Right renal cortex interstitium (tissue), 3 donors: ENCODE measurements around the gene CARD19. TPM values are rescaled to one million over a fixed set of nuclear protein-coding genes. Genes with fewer than 3 reads are reported as not detected.

Source experiments
- DNase-seq, 3 donors: peaks; one replicate each; pipeline ENCODE4 v3.0.0-alpha.2; 2013; ENCODE audit warnings: low read depth in 3 of 3, low spot score in 2 of 3
- polyA plus RNA-seq, 3 donors: library from polyadenylated mRNA; unstranded; fragments of 120-200 nt; gene quantifications; one replicate each; pipeline ENCODE4 v1.2.1, GENCODE V29; 2013; ENCODE audit not compliant: insufficient read length in 3 of 3

CARD19 gene, protein sequence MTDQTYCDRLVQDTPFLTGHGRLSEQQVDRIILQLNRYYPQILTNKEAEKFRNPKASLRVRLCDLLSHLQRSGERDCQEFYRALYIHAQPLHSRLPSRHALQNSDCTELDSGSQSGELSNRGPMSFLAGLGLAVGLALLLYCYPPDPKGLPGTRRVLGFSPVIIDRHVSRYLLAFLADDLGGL
- polyA plus RNA-seq: 10 to 100 TPM; 14.8 to 18.0 (median 15.5) TPM

DNA sequence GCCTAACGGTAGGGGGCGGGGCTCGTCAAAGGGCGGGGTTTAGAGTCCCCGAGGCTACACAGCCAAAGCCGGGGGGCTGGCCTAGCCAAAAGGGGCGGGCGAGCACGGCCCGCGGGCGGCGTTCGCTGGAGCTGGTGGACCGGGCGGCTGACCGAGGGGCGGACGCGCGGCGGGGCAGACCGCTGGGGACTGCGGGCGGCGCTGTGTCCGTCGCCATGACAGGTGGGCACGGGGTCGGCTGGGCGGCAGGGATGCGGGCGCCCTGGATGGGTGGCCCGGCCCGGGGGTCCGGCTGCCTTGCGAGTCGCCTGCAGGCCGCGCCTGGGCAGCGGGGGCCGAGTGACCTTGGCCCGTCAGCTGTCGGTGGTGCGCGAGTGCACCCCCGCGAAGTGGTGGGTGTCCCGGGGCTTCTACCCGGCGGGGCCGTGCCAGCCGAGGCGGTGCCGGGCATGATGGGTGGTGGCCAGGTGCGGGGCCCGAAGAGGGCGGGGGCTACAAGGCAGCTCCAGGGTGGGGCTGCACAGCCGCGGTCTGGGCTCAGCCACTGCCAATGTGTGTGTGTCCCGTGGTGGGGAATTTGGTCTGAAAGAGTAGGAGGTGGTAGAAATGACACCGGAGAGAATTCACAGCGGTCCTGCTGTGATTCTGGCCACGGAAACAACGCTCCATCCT, at the start of gene CARD19:
CARD19 (plus strand) TSS at position 87 of the 672 bp plus-strand sequence; CDS start at position 216, 129 bp downstream.
- DNase-seq: no peak

DNA sequence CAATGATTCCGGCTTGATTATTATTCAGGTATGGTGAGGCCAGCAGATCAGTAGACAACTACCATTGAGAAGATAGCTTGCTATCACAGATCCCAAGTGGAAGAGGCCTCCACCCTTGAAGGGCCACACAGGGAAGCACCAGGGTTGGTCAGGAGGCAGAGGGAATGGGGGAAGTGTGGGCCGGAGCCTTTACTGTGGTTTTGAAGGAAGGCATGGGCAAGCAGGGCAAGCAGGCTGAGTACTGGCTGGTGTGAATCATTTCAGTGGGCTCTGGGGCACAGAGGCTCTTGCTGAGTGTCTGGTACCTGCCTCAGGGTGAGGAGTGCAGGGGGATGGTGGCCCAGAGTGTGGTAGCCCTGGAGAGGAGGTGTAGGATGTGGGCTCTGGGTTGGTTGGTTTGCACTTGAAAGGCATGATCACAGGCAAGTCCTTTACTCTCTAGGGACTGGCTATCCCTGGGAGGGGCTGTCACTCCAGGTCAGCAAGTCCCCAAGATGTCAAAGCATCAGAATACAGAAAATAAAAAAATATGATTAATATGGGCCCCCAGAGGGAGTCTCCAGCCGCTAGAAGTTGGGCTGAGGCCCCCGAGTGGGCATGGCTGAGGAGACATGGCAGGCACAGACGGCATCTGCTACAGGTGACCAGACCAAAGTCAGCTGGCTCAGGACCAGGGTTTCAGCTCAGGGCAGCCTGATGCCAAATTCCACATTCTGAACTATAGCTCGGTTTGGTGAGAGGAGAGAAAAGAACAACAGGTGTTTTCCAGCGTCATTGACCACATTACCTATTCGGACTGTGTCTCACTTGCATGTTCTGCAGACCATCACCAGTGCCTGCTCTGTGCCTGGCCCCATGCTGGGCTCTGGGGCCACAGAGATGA, 47.2 kb upstream of the CARD19 start:
- no peak for DNase-seq

DNA sequence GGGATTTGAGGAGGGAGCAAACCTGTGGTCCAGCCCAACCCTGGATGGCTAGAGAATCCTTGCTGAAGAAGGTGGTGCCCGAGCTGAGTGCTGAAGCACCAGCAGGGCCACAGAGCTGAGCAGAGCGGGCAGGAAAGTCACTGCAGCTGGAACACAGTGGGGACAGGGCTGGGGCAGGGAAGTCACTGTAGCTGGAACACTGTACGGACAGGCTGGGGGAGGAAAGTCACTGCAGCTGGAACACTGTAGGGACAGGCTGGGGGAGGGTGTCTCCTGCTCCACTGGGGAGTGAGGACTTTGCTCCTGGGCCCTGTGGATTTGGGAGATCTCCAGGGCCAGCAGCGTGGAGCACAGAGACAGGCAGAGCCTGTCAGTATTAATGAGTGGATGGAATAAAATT, 46.5 kb upstream of the CARD19 start:
- DNase-seq: no peak

DNA sequence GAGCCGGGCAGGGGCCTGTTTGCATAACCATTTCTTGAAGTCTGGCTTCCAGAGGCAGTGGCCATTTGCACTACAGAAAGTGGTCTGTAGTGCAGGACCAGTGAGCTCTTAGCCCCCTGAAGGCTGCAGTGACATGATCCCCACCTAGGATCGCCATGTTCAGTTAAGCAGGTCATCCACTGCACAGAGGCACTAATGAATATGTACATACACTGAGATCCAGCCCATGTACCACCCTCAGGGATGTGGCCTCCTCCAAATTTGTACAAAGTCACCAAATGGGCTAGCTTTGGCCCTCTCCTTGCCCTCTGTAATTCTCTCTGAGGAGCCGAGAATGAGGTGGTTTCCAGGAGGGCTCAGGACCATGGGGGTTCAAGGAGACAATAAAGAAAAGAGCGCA, 45.8 kb upstream of the CARD19 start:
- no peak for DNase-seq

DNA sequence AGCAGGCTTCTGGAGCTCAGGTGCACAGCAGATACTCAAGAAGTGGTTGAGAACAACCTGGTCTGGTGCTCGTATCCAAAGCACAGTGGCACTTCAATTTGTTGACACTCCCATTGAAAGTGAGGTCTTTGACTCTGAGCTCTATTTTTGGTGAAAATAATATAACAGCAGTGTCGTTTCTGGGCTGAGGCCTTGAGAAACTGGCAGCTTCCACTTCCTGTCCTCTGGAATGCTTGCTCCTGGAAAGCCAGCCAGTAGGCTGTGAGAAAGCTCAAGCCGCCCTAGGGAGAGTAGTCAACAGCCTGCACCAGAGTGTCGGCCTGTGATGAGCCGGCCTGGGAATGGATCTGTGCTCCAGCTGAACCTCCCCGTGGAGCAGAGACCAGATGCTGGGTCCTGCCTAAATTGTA, 44.3 kb upstream of the CARD19 start:
- no peak for DNase-seq

DNA sequence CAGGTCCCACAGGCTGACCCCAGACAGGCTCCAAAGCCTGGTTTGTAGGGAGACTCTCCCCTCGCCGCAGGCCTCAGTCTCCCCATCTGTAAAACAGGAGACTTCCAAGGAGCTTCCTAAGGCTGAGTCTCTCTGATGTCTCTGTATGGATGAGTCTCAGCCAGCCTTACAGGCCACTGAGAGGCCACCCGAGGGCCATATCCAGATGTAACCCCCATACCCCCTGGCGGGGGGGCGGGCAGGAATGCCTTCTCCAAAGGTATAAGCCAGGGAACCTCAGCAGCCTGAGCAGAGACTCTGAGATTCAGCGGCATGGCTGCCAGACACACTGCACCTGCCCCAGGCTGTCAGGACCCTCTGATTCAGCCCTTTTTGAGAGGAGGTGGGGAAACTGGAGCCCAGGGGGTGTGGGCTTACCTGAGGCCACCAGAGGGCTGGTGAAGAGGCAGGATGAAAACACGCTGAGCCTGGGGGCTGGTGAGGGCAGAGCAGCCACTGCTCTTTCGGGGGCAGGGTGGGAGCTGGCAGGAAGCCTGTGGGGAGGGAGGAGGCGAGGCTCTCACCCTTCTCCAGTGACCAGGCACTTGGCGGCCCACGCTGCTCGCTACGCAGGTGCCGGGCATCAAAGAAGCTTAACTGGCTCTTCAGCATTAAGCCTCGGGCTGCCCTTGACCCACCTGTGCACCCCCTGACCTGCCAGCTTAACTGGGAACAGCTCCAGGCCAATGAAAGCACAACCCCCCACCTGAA, 43.1 kb upstream of the CARD19 start:
- no peak for DNase-seq

DNA sequence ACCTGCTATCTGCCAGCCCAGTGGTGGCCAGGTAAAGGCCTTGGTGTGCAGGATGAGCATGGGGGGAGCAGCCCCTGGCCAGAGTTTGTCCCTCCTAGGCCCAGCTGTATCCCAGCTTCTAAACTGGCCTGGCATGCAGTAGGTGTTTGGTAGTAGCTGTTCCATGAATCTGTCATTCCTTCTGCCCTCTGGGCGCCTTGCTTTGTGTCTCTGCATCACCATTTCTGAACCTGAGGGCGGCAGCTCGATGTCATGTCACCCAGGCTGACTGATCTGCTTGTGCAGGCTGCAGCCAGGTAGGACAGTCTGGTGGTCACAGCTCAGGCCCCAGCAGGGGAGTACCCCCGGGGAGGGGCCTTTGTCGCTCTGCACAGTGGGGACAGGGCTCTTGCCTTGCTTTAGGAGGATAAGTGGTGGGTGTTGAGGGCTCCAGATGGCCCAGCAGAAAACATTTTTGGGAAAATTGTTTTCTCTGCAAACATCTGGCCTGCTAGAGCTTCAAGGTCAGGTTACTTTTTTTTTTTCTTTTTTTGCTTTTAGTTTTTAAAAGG, 42.2 kb upstream of the CARD19 start:
- no peak for DNase-seq

DNA sequence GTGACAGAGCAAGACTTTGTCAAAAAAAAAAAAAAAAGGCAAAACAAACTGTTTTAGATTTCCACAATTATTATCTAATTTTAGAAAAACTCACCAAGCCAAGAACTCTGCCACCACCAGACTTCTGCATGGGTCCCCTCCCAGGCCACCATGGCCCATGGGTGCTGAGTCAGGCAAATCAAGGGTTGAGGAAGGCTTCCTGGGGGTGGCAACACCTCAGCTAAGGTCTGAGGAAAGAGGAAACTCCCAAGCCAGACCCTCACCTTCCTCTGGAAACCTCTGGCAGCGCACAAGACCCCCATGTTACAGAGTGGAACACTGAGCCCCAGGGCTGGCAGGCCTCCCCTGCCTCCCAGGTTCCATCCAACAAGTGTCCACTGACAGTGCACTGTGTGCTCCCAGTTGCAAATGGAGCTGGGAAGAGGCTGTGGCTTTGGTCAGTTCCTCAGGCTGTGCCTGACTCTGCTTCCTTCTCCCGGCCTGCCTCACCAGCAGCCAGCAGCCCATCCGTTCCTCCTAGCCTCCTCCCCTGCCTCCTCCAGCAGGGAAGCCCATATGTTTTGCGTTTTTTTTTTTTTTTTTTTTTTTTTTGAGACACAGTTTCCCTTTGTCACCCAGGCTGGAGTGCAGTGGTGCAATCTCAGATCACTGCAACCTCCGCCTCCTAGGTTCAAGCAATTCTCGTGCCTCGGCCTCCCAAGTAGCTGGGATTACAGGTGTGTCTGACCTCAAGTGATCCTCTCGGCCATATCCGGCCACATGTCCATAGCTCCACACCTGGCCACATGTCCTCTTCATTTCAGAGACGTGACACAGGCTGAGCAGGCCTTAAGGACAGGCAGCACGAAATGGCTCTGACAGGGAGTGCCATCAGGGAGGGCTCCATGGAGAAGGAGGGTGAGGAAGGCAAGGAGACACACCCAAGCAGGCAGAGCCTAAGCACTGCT, 41.0 kb upstream of the CARD19 start:
- no peak for DNase-seq

DNA sequence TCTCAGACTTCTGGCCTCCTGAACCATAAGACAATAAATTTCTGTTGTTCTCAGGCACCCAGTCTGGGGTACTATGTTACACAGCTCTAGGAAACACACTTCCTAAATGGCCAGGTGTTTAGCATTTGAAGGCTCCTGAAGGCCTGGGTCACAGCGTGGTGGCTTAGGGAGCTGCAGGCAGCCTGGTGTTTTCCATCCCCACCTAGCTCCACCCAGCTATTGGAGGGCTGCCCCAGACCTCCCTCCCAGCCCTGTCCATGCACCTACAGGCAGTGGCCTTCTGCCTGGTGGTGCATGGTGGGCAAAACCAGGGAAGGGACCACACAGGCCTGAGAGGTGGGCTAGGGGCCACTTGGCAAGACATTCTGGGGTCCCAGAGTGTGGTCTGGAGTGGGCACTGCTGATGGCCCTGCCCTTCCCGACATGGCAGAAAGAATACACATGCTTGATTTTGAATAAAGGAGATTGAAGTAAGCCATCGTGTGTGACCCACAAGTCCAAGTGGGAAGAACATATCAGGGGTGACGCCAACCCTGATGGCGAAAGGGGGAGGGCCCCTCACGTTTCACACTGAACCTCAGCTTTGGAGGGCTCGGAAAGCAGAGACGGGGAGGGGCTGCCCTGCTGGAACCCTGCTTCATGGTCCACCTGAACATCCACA, 38.8 kb upstream of the CARD19 start:
- DNase-seq: no peak

DNA sequence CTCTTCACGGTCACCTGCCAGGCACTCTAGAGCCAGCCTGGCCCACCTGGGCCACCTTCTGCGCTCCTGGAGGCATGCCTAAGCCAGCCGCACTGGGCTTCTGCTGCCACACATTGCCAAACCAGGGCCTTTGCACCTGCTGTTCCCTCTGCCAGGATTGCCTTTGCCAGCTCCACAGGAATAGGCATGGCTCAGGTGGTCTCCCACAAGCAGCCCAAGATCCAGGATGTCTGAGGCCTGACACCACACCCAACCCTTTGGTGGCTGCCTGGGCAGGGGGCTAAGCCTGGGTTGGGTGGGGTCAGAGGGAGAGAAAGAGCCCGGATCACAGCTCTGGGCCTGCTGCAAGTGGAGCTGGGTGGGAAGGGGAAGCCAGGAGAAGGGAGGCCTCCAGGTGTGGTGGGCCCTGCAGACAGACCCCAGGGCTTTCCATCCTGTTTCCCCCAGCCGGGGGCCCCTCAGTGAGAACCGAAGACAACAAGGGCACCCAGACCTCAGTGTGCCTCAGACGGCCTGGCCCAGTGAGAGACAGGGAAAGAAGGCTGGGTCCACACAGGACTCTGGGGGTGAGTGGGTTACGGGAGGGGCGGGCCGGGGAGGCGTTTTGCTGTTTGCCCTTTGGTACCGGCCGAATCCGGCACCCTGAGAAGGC, 38.2 kb upstream of the CARD19 start:
- no peak for DNase-seq

DNA sequence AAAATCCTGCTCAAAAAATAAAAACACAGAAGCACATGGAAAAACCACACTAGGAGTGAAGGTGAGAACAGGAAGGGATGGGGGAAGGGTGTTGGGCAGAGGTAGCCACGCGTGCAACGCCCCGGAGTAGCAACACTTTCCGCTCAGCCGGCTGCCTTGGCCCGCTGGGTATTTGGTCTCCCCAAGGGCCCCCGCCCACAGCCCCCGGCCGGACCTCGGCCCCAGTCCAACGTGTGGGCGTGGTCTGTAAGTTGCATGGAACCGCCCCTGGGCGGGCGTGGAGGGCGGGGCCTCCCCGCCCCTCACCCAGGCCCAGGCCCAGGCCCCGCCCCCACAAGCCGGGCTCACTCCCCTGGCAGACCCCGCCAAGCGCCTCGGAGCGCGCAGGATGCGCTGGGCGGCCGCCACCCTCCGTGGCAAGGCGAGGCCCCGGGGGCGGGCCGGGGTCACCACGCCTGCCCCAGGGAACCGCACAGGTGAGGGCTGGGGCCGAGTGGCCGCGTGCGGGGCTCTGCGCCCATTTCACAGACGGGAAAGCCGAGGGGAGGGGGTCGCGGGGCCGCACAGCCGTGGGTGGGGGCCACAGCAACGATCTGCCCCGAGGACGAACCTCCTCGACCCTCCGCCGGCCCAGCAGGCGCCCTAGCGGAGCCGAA, 37.5 kb upstream of the CARD19 start, which contains the start of gene SUSD3:
SUSD3 (plus strand) TSS at position 347 of the 656 bp plus-strand sequence; CDS start at position 389, 42 bp downstream.
- peak in 2 of 3 donors; percentile 56 to 71 for DNase-seq

DNA sequence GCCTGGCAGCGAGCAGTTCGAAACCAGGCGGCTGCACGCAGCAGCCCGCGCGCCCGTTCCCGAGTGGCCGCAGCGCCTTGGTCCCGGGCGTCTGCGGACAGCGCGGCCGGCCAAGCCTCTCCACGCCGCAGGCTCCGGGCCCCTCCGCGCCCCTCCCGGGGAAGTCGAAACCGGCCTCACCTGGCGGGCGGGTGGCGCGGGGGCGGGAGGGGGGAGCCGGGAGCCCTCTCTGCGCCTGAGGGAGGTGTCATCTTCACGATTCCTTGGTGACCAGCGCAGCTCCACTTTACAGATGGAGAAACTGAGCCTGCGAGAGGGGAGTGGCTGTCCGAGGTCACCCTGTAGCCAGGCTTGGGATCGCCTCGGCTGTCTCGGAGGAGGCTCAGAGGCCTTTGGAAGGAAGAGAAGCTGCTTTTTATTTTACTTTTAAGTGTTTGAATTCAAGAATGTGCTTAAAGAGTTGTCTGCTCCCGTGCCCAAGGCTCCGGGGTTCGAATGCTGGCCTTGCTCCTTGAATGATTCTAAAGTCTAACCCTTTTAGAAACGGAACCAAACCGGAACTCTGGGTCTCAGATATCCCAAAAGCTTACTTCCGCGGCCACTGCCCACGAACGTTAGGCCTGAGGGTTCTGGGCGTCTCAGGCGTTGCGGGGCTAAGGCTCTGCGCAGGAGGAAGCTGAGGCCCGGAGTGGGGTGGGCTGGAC, 36.9 kb upstream of the CARD19 start:
- DNase-seq: no peak

DNA sequence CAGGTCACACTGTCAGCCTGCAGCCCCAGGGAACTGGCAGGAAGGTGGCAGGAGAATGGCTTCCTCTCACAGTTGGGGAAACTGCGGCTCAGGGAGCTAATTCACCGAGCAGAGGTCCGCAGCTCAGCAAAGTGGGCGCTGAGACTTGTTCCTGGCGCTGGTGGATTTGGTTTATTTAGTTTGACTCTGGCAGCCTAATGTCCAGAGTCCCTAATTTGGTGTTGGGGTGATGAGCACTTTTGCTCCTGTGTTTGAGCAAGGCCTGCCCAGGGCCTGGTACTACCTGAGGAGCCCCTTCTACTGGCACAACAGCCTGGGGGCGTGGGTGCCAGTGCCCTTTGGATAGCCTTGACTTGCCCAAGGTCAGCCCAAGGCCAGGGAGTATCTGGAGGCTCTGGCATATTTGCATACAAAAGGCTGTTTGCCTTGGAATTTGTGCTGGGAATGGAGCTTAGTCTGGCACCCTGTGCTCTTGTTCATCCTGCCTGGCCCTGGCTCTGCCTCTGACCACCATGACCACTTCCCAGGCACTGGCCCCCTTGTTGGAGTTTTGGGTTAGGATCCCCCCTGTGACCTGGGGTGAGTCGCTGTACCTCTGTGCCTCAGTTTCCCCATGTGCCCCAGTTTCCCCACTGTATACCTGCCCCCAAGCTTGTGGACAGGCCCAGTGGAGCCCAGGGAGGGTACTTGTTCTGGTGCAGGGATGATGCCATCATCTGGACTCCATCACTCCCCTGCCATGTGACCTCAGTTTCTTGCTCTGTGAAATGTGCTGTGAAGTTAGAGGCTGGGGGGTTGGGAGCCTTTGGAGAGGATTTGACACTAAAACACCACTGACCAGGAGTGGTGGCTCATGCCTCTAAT, 36.1 kb upstream of the CARD19 start:
- DNase-seq: no peak

DNA sequence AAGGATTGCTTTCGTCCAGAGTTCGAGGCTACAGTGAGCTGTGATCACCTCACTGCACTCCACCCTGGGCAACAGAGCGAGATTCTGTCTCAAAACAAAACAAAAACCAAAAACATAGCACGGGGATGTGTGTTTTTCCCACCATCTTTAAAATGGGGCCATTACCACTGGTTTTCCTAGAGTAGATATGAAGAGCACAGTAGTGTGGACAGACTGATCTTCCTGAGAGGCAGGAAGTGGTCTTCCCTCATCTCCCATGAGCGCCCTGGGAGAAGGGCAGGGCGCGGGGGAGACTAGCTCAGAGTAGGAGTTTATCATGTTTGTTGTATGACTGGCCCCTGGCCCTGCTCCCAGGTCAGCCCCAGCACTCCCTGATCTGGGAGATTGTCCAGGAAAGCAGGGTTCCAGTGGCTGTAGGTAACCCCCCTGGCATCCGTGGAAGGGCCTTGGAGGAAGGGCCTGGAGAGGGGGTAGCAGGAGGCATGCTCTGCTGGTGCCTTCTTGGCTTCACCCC, 35.2 kb upstream of the CARD19 start:
- DNase-seq: no peak

DNA sequence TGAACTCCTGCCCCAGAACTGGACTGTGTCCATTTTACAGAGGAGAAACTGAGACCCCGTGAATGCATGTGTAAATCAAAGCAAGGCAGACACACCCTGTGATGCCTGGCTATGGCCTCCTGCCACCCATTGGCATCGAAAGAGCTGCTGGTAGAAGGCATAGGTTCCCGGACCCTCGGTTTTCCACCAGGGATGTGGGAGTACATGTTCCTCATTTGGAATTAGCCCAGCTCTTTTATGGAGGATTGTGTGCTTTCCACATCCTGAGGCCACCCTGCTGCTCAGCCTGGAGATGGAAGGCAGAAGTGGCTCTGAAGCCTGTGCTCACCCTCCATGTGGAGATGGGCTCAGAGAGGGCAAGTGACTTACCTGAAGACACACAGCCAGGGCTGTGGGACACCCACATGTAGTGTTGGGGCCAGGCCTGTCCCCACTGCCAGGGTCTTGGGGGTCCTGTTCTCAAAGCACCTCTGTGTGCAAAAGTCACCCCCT, 34.7 kb upstream of the CARD19 start:
- no peak for DNase-seq
